GM23338 (cell line): ENCODE results near the gene MYRF. TPM values are rescaled to one million over a fixed set of nuclear protein-coding genes. Genes with fewer than 3 reads are reported as not detected.

Source experiments
- ATAC-seq: fragments of 200-7000 bp; cut with Tn5 transposase; 3 replicates; pipeline ENCODE4 v1.9.1; 2020
- DNase-seq: peaks from one replicate; pipeline ENCODE4 v3.0.0-alpha.2; 2015; ENCODE audit warnings: low spot score
- H2AFZ ChIP-seq: fragments of 200-600 bp; sonication (generic); 2 replicates; pipeline ENCODE4 v1.8.0; 2016; ENCODE audit warnings: antibody characterized with exemption, mild to moderate bottlenecking, moderate library complexity
- H3F3A ChIP-seq: fragments of 200-600 bp; sonication (generic); replicated peaks from 2 replicates; pipeline ENCODE4 v1.8.0; 2017; ENCODE audit warnings: antibody characterized with exemption, mixed run types, low read depth
- H3K27ac ChIP-seq: fragments of 200-600 bp; sonication (generic); 2 replicates; pipeline ENCODE4 v1.6.1; 2016; ENCODE audit warnings: low read depth
- H3K27me3 ChIP-seq: fragments of 200-600 bp; sonication (generic); 2 replicates; pipeline ENCODE4 v1.8.0; 2016; ENCODE audit warnings: mild to moderate bottlenecking, mixed run types, moderate library complexity; ENCODE audit not compliant: insufficient read depth
- H3K36me3 ChIP-seq: fragments of 200-600 bp; sonication (generic); 2 replicates; pipeline ENCODE4 v1.8.0; 2016; ENCODE audit warnings: mild to moderate bottlenecking; ENCODE audit not compliant: insufficient read depth
- H3K4me1 ChIP-seq: fragments of 200-600 bp; sonication (generic); 2 replicates; pipeline ENCODE4 v1.8.0; 2016; ENCODE audit warnings: mild to moderate bottlenecking, moderate library complexity; ENCODE audit not compliant: insufficient read depth
- H3K4me2 ChIP-seq: fragments of 200-600 bp; sonication (generic); 2 replicates; pipeline ENCODE4 v1.7.1; 2017; ENCODE audit warnings: mixed run types
- H3K4me3 ChIP-seq: fragments of 200-600 bp; sonication (generic); 2 replicates; pipeline ENCODE4 v1.6.1; 2016; ENCODE audit warnings: mixed run types
- H3K79me2 ChIP-seq: fragments of 200-600 bp; sonication (generic); replicated peaks from 2 replicates; pipeline ENCODE4 v1.8.0; 2017; ENCODE audit warnings: mild to moderate bottlenecking; ENCODE audit not compliant: insufficient read depth
- H3K9me2 ChIP-seq: fragments of 200-600 bp; sonication (generic); 2 replicates; pipeline ENCODE4 v1.8.0; 2017; ENCODE audit not compliant: insufficient read depth
- H4K20me1 ChIP-seq: fragments of 200-600 bp; sonication (generic); replicated peaks from 2 replicates; pipeline ENCODE4 v1.8.0; 2017; ENCODE audit warnings: mild to moderate bottlenecking; ENCODE audit not compliant: insufficient read depth
- H3K27ac Mint-ChIP-seq: 2 replicates; pipeline ENCODE4 v1.8.0; 2020; ENCODE audit warnings: inconsistent platforms, mild to moderate bottlenecking, moderate library complexity, mixed read lengths
- H3K27me3 Mint-ChIP-seq: 3 replicates; pipeline ENCODE4 v1.8.0; 2022; ENCODE audit warnings: low read depth, mild to moderate bottlenecking, moderate library complexity, mixed read lengths, inconsistent platforms; ENCODE audit not compliant: insufficient read depth, poor library complexity
- H3K36me3 Mint-ChIP-seq: 3 replicates; pipeline ENCODE4 v1.8.0; 2021; ENCODE audit warnings: low read depth, mild to moderate bottlenecking, inconsistent platforms, moderate library complexity, mixed read lengths
- H3K4me1 Mint-ChIP-seq: 3 replicates; pipeline ENCODE4 v1.8.0; 2020; ENCODE audit warnings: mild to moderate bottlenecking, inconsistent platforms, mixed read lengths
- H3K4me3 Mint-ChIP-seq: 3 replicates; pipeline ENCODE4 v1.8.0; 2021; ENCODE audit warnings: moderate library complexity, mild to moderate bottlenecking, inconsistent platforms, mixed read lengths
- H3K9me3 Mint-ChIP-seq: 3 replicates; pipeline ENCODE4 v1.8.0; 2020; ENCODE audit warnings: moderate library complexity, mild to moderate bottlenecking, inconsistent platforms, mixed read lengths
- CREB1 ChIP-seq: fragments of 250-450 bp; sonication (Bioruptor Pico); IDR thresholded peaks from 2 replicates; pipeline ENCODE4 v1.5.0; 2020; ENCODE audit warnings: low read depth, mild to moderate bottlenecking, moderate library complexity
- CTCF ChIP-seq, 2 experiments: fragments of 200-600 bp in 1 of 2; sonication (generic) in 1 of 2; conservative IDR thresholded peaks; 2 replicates each; pipeline versions ENCODE4 v1.5.1 to v1.6.1; 2016 to 2017; ENCODE audit warnings: antibody characterized with exemption in 2 of 2, low read depth in 2 of 2, mild to moderate bottlenecking in 2 of 2, moderate library complexity in 1 of 2
- ETS1 ChIP-seq: IDR thresholded peaks from 2 replicates; pipeline ENCODE4 v1.6.1; 2016; ENCODE audit warnings: antibody characterized with exemption
- EZH2 ChIP-seq: fragments of 200-600 bp; sonication (generic); IDR thresholded peaks from one replicate; pipeline ENCODE4 v1.8.0; 2017; ENCODE audit warnings: antibody characterized with exemption, mild to moderate bottlenecking, low read depth; ENCODE audit not compliant: unreplicated experiment
- NANOG ChIP-seq: IDR thresholded peaks from 2 replicates; pipeline ENCODE4 v1.6.1; 2016; ENCODE audit warnings: antibody characterized with exemption, borderline replicate concordance
- REST ChIP-seq: IDR thresholded peaks from one replicate; pipeline ENCODE4 v1.6.1; 2018; ENCODE audit warnings: antibody characterized with exemption; ENCODE audit not compliant: unreplicated experiment
- ZNF331 ChIP-seq: fragments of 250-450 bp; sonication (Bioruptor Pico); IDR thresholded peaks from 2 replicates; pipeline ENCODE4 v1.5.0; 2020; ENCODE audit warnings: low read depth, mild to moderate bottlenecking, moderate library complexity
- long read RNA-seq: library from polyadenylated mRNA; unstranded; transcript quantifications from one replicate; pipeline ENCODE4 v2.0.0, GENCODE V29; 2020; ENCODE audit not compliant: unreplicated experiment
- polyA plus RNA-seq: library from polyadenylated mRNA; unstranded; fragments of >200 nt; fragmentation: Nextera tagmentation; extraction: Ambion mirVana; gene quantifications from 2 replicates; pipeline ENCODE4 v1.2.1, GENCODE V29; 2016
- total RNA-seq: library from RNA; depleted of rRNA; stranded (reverse); fragments of >200 nt; shearing (Covaris generic); gene quantifications from 2 replicates; pipeline ENCODE4 v1.2.3, GENCODE V29; 2014; rRNA removed

MYRF gene
- total RNA-seq = 5.0 and 5.5 TPM in 2 replicates
- 1.9 and 2.2 TPM in 2 replicates for polyA plus RNA-seq
- long read RNA-seq, partial matches to known transcripts = 1 of 1 reads
- long read RNA-seq, other reads (novel, unspliced or antisense) = 0 of 1 reads

GRCh38 chr11:61752117-61752924 is at the start of gene MYRF:
Gene MYRF, plus strand, starts transcription at chr11:61752636. Its CDS starts 109 bp downstream, at chr11:61752745.
- Histone ChIP-seq H3K27ac (no peak within 1 kb of the TSS), H3K27me3 (peaks cover 32% of the 10 kb centered on the region), H3F3A (peaks cover 4% of the 10 kb centered on the region; the same call in 1 of the 2 replicates), H3K4me2 (peak within 1 kb of the TSS; percentile 89), H2AFZ (peak within 1 kb of the TSS; percentile 94; the same call in 1 of the 2 replicates), H4K20me1 (peaks cover 3% of the 10 kb centered on the region; the same call in 1 of the 2 replicates), H3K9me2 (no peaks in the 10 kb centered on the region), H3K79me2 (no peaks in the 10 kb centered on the region), H3K4me3 (peak within 1 kb of the TSS; percentile 71), H3K36me3 (no peaks in the 10 kb centered on the region), H3K4me1 (peaks cover 23% of the 10 kb centered on the region)
- Mint-ChIP-seq H3K4me1 (peaks cover 31% of the 10 kb centered on the region), H3K27ac (no peak within 1 kb of the TSS), H3K9me3 (no peaks in the 10 kb centered on the region), H3K27me3 (peaks cover 32% of the 10 kb centered on the region), H3K4me3 (peak within 1 kb of the TSS; percentile 71), H3K36me3 (no peaks in the 10 kb centered on the region; the same call in 2 of the 3 replicates)
- ATAC-seq (peak; percentile 45), DNase-seq (peak; percentile 80)
- TF ChIP-seq CTCF (conservative IDR thresholded peaks at IDR 0.05; ENCODE audit: low read depth in 2 of 2) (peak; percentile 29 to 69; a peak in 3 of 4 replicates), ETS1 (no peak), ZNF331 (CRISPR knock-in tag) (no peak)

- Mint-ChIP-seq H3K4me1 (peaks cover 24% of the 10 kb centered on the region), H3K36me3 (no peaks in the 10 kb centered on the region), H3K9me3 (no peaks in the 10 kb centered on the region), H3K4me3 (no peak overlapping the region), H3K27me3 (peaks cover 9% of the 10 kb centered on the region), H3K27ac (no peak overlapping the region)
- Histone ChIP-seq H3K36me3 (no peaks in the 10 kb centered on the region), H3K4me2 (no peak overlapping the region), H2AFZ (no peak overlapping the region), H3K79me2 (no peaks in the 10 kb centered on the region), H4K20me1 (no peaks in the 10 kb centered on the region), H3K27me3 (no peaks in the 10 kb centered on the region), H3K4me3 (no peak overlapping the region), H3K27ac (no peak overlapping the region), H3F3A (no peaks in the 10 kb centered on the region), H3K9me2 (no peaks in the 10 kb centered on the region), H3K4me1 (no peaks in the 10 kb centered on the region; the same call in 1 of the 2 replicates)
- no peak for ATAC-seq
- no peak for DNase-seq
- TF ChIP-seq EZH2 (no peak), NANOG (no peak), REST (no peak), CREB1 (no peak), ETS1 (no peak)
Measured at GRCh38 chr11:61702701-61703312, 49.6 kb upstream of the MYRF start.
